Embryonic facial prominence (tissue), 1 donor: ENCODE results near the gene KMT2C.
A peak's percentile ranks its signal among the peaks of the same experiment; 100 is the strongest.
"Not testable (repeated sequence)": the region's sequence is repeated elsewhere in the genome, so short reads cannot be mapped to it uniquely, and the experiment has no call there.

Experiments used
- DNase-seq: peaks from one replicate; pipeline ENCODE4 v3.0.0-alpha.2; 2016; ENCODE audit errors: extremely low spot score

The KMT2C gene

GRCh38 chr7:152441810-152442209, 6.0 kb upstream of the KMT2C start:
- DNase-seq: not testable (repeated sequence)

- DNase-seq: not testable (repeated sequence)
Observed at GRCh38 chr7:152441168-152441567, 5.4 kb upstream of the KMT2C start.

- DNase-seq: not testable (repeated sequence)
Observed at GRCh38 chr7:152438017-152438416, 2.2 kb upstream of the KMT2C start.

GRCh38 chr7:152436931-152437575, 1.2 kb upstream of the KMT2C start:
- DNase-seq: not testable (repeated sequence)

DNA sequence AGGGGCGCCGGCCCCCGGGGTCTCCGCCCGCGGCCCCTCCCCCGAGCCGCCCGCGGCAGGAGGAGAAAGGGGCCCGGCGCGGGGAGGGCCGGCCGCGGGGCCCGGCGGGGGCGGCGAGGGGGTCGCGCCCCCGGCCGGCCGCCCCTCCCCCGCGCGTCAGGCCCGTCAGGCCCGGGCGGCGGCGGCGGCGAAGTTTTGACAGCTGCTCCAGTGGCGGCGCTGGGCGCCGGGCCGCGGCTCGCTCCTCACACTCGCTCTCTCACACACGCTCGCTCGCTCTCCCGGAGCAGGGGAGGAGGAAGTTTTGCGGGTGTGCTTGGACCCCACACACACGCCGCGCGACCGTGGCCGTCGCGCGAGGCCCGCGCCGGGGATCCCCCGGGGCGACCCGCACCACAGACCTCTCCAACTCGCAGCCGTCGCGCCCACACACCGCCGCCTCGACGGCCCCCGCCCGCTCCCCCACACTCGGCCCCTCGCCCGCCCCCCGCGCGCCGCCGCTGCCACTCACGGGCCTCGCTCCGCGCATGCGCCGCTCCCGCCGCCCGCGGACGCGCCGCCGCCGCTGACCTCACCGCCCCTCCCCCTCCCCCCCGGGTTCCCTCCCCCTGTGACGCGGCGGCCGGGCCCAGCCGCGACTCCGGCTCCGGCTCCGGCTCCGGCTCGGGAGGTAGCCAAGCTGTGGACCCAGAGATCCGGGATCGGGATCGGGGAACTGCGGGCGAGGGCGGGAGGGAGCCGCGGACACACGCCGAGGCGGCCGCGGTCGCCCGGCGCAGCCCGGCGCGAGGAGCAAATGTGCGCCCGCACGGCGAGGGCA, 518 bp upstream of the KMT2C start:
- peak; percentile 76 for DNase-seq

- not testable (repeated sequence) for DNase-seq
Observed at GRCh38 chr7:152434511-152435383, 1.1 kb downstream of the KMT2C start.

- DNase-seq: not testable (repeated sequence)
Observed at GRCh38 chr7:152433721-152434490, 1.9 kb downstream of the KMT2C start.

DNA sequence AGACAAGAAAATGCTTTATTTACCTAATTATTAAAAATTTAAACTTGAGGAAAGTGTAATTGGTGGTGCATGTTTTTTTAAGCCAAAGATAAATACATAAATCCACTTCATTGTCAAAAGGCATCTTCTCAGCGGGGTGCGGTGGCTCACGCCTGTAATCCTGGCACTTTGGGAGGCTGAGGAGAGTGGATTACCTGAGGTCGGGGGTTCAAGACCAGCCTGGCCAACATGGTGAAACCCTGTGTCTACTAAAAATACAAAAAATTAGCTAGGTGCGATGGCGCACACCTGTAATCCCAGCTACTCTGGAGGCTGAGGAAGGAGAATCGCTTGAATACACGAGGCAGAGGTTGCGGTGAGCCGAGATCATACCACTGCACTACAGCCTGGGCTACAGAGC, 3.1 kb downstream of the KMT2C start:
- DNase-seq: not testable (repeated sequence)

DNA sequence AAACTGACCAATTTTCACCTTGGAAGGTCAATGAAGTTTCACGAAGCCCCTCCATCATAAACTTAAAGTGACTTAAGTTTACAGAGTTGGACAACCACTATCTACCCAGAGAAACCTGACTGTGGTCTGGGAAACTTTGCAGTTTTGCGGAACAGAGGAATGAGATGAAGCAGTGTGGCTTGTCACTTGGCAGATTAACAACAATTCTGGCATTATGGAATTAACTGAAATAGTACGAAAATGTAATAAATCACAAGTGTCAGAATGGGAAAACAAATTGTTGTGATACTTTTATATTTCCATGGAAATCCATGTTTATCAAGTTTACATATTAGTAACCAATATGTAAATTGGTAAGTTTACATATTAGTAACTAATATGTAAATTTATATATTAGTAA, 4.9 kb downstream of the KMT2C start:
- no peak for DNase-seq

DNA sequence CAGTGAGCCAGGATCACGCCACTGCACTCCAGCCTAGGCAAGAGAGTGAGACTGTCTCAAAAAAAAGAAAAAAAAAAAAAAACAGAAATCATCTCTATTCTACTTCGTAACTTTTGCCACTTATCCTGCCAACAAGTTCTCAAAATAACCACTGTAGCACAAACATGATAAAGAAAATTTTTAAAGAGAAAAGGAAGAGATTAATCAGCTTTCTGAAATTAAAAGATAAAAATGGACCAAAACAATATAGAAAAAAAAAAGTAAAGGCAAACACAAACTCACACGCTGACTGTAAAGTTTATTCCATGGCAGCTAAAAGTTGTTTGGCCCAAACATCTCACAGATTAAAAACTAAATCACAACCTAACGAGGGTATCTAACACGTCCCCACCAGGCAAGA, 5.7 kb downstream of the KMT2C start:
- DNase-seq: not testable (repeated sequence)

DNA sequence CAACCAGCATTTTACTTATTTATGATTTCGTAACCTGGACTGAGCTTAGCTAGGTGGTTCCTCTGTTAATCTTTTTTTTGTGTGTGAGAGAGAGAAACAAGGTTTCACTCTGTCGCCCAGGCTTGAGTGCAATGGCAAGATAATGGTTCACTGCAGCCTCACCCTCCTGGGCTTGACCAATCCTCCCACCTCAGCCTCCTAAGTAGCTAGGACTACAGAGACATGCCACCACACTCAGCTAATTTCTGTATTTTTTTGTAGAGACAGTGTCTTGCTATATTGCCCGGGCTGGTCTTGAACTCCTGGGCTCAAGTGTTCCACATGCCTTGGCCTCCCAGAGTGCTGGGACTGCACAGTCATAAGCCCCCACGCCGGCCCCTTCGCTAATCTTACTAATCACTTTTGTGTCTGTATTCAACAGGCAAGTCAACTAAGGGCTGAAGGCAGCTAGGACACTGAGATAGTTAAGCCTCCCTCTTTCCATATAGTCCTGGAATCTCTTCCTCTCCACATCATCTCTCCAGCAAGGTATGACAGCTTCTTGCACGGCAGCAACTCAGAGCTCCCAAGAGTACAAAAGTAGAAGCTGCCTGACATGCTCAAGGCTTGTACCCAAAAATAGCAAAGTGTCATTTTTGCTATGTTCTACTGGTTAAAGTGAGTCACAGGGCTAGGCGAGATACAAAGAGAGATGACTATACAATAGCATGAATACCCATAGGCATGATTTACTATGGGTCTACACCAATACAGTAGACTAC, 11.3 kb downstream of the KMT2C start:
- DNase-seq: no peak

GRCh38 chr7:152423991-152424347, 11.8 kb downstream of the KMT2C start:
- DNase-seq: no peak

- DNase-seq: not testable (repeated sequence)
Observed at GRCh38 chr7:152423171-152423570, 12.6 kb downstream of the KMT2C start.

DNA sequence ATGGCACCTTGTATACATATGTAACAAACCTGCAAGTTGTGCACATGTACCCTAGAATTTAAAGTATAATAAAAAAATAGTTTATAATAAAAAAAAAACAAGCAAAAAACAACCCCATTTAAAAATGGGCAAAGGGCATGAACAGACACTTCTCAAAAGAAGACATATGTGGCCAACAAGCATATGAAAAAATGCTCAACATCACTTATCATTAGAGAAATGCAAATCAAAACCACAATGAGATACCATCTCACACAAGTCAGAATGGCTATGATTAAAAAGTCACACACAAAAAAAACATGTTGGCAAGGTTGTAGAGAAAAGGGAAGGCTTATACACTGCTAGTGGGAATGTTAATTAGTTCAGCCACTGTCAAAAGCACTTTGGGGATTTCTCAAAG, 14.9 kb downstream of the KMT2C start:
- not testable (repeated sequence) for DNase-seq

- DNase-seq: no peak
Observed at GRCh38 chr7:152419473-152420429, 16.1 kb downstream of the KMT2C start.

GRCh38 chr7:152414779-152415178, 21.0 kb downstream of the KMT2C start:
- no peak for DNase-seq

- no peak for DNase-seq
Observed at GRCh38 chr7:152411389-152411788, 24.4 kb downstream of the KMT2C start.

- no peak for DNase-seq
Observed at GRCh38 chr7:152406491-152406890, 29.3 kb downstream of the KMT2C start.

- DNase-seq: not testable (repeated sequence)
Observed at GRCh38 chr7:152406030-152406429, 29.8 kb downstream of the KMT2C start.

DNA sequence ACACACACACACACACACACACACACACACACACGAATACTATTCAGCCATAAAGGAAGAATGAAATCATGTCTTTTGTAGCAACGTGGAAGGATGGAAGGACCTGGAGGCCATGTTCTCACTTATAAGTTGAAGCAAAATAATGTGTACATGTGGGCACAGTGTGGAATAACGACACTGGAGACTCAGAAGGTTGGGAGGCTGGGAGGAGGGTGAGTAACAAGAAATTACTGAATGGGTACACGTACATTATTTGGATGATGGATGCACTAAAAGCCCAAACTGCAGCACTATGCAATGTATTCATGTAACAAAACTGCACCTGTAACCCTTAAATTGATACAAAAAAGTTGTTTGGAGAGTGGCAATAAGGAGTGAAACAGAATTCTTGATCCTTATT, 32.1 kb downstream of the KMT2C start:
- DNase-seq: no peak
